ENCODE measurements around the gene RAB3GAP2.
"Not testable (repeated sequence)": the region's sequence is repeated elsewhere in the genome, so short reads cannot be mapped to it uniquely, and the experiment has no call there.

GRCh38 chr1:220220699-220221040 lies 51.6 kb downstream of the RAB3GAP2 start:
- TF ChIP-seq POLR2A (IDR thresholded peaks at IDR 0.05; ENCODE audit: low read length); GATA1 (IDR thresholded peaks at IDR 0.05; ENCODE audit: low read depth, low read length): not testable (repeated sequence)

Measured in erythroblast (primary cell).